DOHH2 (cell line): ENCODE measurements around the gene NSUN6.

ENCODE experiments used
- CTCF ChIP-seq: fragments of 200-600 bp; sonication (generic); IDR thresholded peaks from one replicate; pipeline ENCODE4 v1.5.1; 2014; ENCODE audit warnings: antibody characterized with exemption, mild to moderate bottlenecking, low read depth, low read length; ENCODE audit not compliant: poor library complexity, severe bottlenecking
- EZH2phosphoT487 ChIP-seq: fragments of 200-600 bp; sonication (generic); IDR thresholded peaks from 2 replicates; pipeline ENCODE4 v1.6.1; 2017; ENCODE audit warnings: borderline replicate concordance, mild to moderate bottlenecking, antibody characterized with exemption, low read length, moderate library complexity, mixed read lengths

GRCh38 chr10:18684416-18684815 lies 33.0 kb upstream of the NSUN6 start:
- no peak for TF ChIP-seq CTCF
- no peak for TF ChIP-seq EZH2phosphoT487
